ENCODE results near the gene PDE4A. TPM values are rescaled to one million over a fixed set of nuclear protein-coding genes. Genes with fewer than 3 reads are reported as not detected.

The PDE4A gene
- polyA plus RNA-seq, 1 donor: 2.2 TPM

DNA sequence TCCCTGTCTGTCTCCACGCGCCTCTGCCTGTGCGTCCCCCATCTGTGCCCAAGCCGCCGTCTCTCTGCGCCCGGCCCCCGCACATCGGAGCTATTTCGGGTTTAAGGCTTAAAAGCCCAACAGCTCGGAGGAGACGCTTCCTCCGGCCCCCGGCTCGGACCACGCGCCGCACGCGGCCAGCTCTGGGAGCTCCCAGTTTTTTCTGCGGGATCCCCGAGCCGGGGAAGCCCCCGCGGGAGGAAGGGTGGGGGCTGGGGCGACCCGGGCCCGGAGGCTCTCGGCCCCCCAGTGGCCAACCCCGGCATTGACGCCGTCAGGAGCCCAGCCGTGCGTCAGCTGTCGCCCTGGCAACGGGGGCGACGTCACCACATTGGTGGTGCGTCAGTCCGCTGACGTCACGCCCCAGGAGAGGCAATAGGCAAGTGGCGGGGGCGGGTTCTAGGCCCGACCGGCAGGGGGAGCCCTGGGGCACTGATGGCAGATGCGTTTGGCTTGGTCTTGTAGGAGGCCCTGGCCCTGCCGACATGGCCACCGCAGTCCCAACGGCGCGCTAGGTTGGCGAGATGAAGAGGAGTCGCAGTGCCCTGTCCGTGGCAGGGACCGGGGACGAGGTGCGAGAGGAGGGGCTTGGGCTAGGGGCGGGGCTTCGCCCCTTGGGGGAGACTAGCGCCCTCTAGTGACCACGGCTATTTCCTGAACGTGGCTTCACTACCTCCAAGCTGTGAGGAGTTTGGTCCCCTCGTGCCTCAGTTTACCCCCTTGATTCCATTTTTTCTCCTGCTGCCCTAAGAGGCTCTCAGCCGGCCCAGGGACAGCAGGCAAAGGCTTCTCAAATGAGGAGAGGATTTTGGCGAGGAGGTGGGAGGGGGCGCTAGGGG lies 3.7 kb upstream of the PDE4A start:
- H3K9me3 ChIP-seq (ENCODE audit: control insufficient read depth, low read depth, low read length): peaks cover 18% of the 10 kb centered on the region
- peak; percentile 61 to 71 for DNase-seq
- WGBS (ENCODE audit: insufficient coverage, low lambda C conversion rate): 20% methylated on average over 2 of the region's 67 CpGs
- H3K27ac ChIP-seq (ENCODE audit: low read length): no peak overlapping the region
- H3K27me3 ChIP-seq (ENCODE audit: control insufficient read depth, insufficient read depth, low read length): peaks cover 75% of the 10 kb centered on the region
- no peaks in the 10 kb centered on the region for H3K36me3 ChIP-seq (ENCODE audit: control insufficient read depth, insufficient read depth, low read length)
- H3K4me3 ChIP-seq (ENCODE audit: low read length): peak overlapping the region; percentile 29
- peaks cover 7% of the 10 kb centered on the region for H3K4me1 ChIP-seq (ENCODE audit: control insufficient read depth, insufficient read depth, low read length)

GRCh38 chr19:10417541-10418234 lies 2.6 kb upstream of the PDE4A start:
- peaks cover 7% of the 10 kb centered on the region for H3K4me1 ChIP-seq (ENCODE audit: control insufficient read depth, insufficient read depth, low read length)
- peaks cover 80% of the 10 kb centered on the region for H3K27me3 ChIP-seq (ENCODE audit: control insufficient read depth, insufficient read depth, low read length)
- WGBS (ENCODE audit: insufficient coverage, low lambda C conversion rate): no CpG with 5 or more reads among the region's 30 CpGs
- H3K4me3 ChIP-seq (ENCODE audit: low read length): no peak overlapping the region
- DNase-seq: no peak
- no peaks in the 10 kb centered on the region for H3K36me3 ChIP-seq (ENCODE audit: control insufficient read depth, insufficient read depth, low read length)
- H3K27ac ChIP-seq (ENCODE audit: low read length): no peak overlapping the region
- peaks cover 18% of the 10 kb centered on the region for H3K9me3 ChIP-seq (ENCODE audit: control insufficient read depth, low read depth, low read length)

DNA sequence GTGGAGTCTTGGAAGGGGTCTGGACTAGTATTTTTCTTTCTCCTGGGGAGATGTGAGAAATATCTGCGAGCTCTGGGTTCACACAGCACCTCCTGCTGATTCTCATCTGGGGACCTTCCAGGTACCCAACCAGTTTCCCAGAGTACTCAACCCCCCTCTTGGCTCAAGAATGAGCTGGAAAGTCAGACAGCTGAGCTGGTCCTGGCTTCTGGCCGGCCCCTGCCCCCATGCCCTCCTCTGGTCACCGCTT lies 2.2 kb upstream of the PDE4A start:
- DNase-seq: no peak
- Histone ChIP-seq H3K4me1 (ENCODE audit: control insufficient read depth, insufficient read depth, low read length) (peaks cover 7% of the 10 kb centered on the region), H3K36me3 (ENCODE audit: control insufficient read depth, insufficient read depth, low read length) (no peaks in the 10 kb centered on the region), H3K9me3 (ENCODE audit: control insufficient read depth, low read depth, low read length) (peaks cover 18% of the 10 kb centered on the region), H3K27ac (ENCODE audit: low read length) (no peak overlapping the region), H3K4me3 (ENCODE audit: low read length) (no peak overlapping the region), H3K27me3 (ENCODE audit: control insufficient read depth, insufficient read depth, low read length) (peaks cover 83% of the 10 kb centered on the region)
- WGBS (ENCODE audit: insufficient coverage, low lambda C conversion rate): no CpG with 5 or more reads among the region's 3 CpGs

DNA sequence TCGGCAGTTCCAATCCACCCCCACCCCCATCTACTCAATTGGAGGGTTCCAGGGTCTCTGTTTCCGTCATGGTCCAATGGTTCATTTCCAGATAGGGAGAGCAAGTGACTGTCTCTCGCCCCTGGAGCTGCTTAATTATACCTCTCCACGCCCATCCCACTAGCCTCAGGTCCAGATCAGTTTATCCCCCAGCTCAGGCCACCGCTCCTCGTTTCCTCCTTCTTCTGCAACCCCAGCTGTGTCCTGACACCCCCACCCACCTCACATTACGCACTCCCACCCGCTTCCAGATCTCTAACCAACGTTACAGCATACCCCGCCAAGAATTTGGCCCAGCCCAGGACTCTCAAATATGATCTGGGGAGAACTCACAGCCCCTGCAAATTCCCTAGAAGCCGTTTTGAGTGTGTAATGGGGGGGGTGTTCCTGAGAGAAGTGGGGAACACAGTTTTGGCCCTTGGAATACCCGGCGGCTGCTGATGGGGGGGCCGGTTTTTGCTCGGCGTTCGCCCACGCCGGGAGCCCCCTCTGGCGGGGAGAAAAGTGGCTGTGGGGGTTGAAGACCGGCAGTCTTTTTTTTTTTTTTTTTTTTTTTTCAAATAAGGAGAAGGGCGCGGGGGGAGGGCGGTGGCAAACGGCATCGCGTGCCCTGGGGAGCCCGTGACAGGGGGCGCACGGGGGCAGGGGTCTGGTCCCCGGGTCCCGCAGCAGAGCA lies 1.7 kb upstream of the PDE4A start:
- peaks cover 7% of the 10 kb centered on the region for H3K4me1 ChIP-seq (ENCODE audit: control insufficient read depth, insufficient read depth, low read length)
- H3K27me3 ChIP-seq (ENCODE audit: control insufficient read depth, insufficient read depth, low read length): peaks cover 88% of the 10 kb centered on the region
- no peaks in the 10 kb centered on the region for H3K36me3 ChIP-seq (ENCODE audit: control insufficient read depth, insufficient read depth, low read length)
- no peak overlapping the region for H3K4me3 ChIP-seq (ENCODE audit: low read length)
- 11% methylated on average over 3 of the region's 32 CpGs for WGBS (ENCODE audit: insufficient coverage, low lambda C conversion rate)
- no peak overlapping the region for H3K27ac ChIP-seq (ENCODE audit: low read length)
- peaks cover 18% of the 10 kb centered on the region for H3K9me3 ChIP-seq (ENCODE audit: control insufficient read depth, low read depth, low read length)
- no peak for DNase-seq

GRCh38 chr19:10419200-10419645 lies 1.1 kb upstream of the PDE4A start:
- Histone ChIP-seq H3K27ac (ENCODE audit: low read length) (no peak overlapping the region), H3K36me3 (ENCODE audit: control insufficient read depth, insufficient read depth, low read length) (no peaks in the 10 kb centered on the region), H3K4me3 (ENCODE audit: low read length) (no peak overlapping the region), H3K27me3 (ENCODE audit: control insufficient read depth, insufficient read depth, low read length) (peaks cover 94% of the 10 kb centered on the region), H3K9me3 (ENCODE audit: control insufficient read depth, low read depth, low read length) (peaks cover 15% of the 10 kb centered on the region), H3K4me1 (ENCODE audit: control insufficient read depth, insufficient read depth, low read length) (peaks cover 7% of the 10 kb centered on the region)
- DNase-seq: no peak
- no CpG with 5 or more reads among the region's 40 CpGs for WGBS (ENCODE audit: insufficient coverage, low lambda C conversion rate)

DNA sequence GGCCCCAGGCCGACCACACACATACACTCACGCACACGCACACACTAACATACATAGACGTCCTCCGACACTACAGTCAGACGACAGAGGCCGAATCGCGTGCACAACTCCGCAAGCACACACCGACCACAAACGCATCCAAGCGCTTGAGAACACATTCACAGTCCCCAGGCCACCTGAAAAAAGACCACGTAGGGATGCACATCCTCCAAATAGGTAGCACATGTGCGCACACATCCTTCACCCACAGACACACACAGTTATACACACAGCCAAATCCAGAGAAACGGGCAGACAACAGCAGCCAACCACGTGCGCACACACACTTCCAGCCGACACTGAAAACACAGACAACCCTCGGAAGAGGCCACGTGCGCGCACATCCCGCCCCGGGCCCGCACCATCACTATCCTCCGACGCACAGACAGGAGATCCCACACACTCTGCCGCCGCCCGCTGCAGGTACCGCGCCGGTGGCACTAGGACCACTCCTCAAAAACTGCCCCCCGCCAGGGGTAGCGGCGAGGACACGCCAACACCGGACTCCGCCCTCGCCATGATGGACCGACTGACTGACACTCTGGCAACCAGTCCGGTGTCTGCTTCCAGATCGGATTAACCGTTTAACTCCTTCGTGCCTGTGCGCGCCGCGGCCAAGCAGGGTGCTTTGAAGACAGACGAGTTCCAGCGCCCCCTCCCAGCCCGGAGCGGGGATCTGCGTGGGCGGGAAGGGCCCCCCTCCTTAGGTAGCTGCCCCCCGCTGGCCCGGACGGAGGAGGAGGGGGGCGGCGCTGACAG lies 493 bp upstream of the PDE4A start:
- WGBS (ENCODE audit: insufficient coverage, low lambda C conversion rate): no CpG with 5 or more reads among the region's 61 CpGs
- H3K4me3 ChIP-seq (ENCODE audit: low read length): no peak overlapping the region
- H3K27me3 ChIP-seq (ENCODE audit: control insufficient read depth, insufficient read depth, low read length): peaks cover 96% of the 10 kb centered on the region
- H3K27ac ChIP-seq (ENCODE audit: low read length): no peak overlapping the region
- H3K4me1 ChIP-seq (ENCODE audit: control insufficient read depth, insufficient read depth, low read length): peaks cover 7% of the 10 kb centered on the region
- peaks cover 14% of the 10 kb centered on the region for H3K9me3 ChIP-seq (ENCODE audit: control insufficient read depth, low read depth, low read length)
- H3K36me3 ChIP-seq (ENCODE audit: control insufficient read depth, insufficient read depth, low read length): no peaks in the 10 kb centered on the region
- no peak for DNase-seq

DNA sequence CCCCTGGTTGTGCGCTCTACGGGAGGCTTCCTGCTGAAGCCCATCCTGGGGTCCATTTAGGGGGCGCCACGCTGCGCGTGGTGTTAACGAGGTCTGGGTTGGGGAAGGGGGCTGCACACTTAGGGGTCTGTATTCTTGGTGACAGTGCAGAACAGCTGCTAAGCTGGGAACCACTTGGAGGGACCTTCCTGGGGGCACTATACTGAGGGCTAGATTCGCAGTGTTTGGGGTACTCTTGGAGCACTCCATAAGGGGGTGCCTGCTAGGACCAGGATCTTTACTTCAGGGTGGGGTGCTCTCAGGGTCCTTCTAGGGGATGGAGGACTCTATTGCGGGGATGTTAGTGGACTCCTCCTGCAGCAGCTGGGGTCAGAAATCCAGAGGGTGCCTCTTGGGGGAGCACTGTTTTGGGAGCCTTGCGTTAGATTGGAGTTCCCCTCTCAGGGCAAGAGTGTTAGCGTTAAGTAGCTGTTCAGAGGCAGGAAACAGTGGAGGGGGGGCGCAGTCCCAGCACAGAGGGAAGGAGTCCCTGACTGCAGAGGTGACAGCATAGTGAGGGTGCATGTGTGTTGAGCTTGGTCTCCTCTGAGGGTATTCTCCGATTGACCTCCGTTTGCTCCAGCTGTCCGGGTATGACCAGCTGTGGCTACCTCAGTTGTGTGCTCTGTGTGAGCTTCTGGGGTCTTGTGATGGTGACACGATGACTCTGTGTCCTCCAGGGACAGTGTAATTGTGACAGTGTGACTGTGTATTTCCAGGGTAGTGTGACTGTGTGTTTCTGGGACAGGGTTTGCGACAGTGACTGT lies 1.1 kb downstream of the PDE4A start:
- no peak overlapping the region for H3K27ac ChIP-seq (ENCODE audit: low read length)
- peaks cover 5% of the 10 kb centered on the region for H3K4me1 ChIP-seq (ENCODE audit: control insufficient read depth, insufficient read depth, low read length)
- no peaks in the 10 kb centered on the region for H3K36me3 ChIP-seq (ENCODE audit: control insufficient read depth, insufficient read depth, low read length)
- peaks cover 96% of the 10 kb centered on the region for H3K27me3 ChIP-seq (ENCODE audit: control insufficient read depth, insufficient read depth, low read length)
- H3K4me3 ChIP-seq (ENCODE audit: low read length): no peak overlapping the region
- WGBS (ENCODE audit: insufficient coverage, low lambda C conversion rate): no CpG with 5 or more reads among the region's 17 CpGs
- DNase-seq: no peak
- H3K9me3 ChIP-seq (ENCODE audit: control insufficient read depth, low read depth, low read length): peaks cover 13% of the 10 kb centered on the region

- WGBS (ENCODE audit: insufficient coverage, low lambda C conversion rate): no CpG with 5 or more reads among the region's 4 CpGs
- Histone ChIP-seq H3K4me3 (ENCODE audit: low read length) (no peak overlapping the region), H3K36me3 (ENCODE audit: control insufficient read depth, insufficient read depth, low read length) (no peaks in the 10 kb centered on the region), H3K27me3 (ENCODE audit: control insufficient read depth, insufficient read depth, low read length) (peaks cover 96% of the 10 kb centered on the region), H3K27ac (ENCODE audit: low read length) (no peak overlapping the region), H3K9me3 (ENCODE audit: control insufficient read depth, low read depth, low read length) (peaks cover 8% of the 10 kb centered on the region), H3K4me1 (ENCODE audit: control insufficient read depth, insufficient read depth, low read length) (no peaks in the 10 kb centered on the region)
- DNase-seq: no peak
Observed at GRCh38 chr19:10422046-10422461, 1.7 kb downstream of the PDE4A start.

DNA sequence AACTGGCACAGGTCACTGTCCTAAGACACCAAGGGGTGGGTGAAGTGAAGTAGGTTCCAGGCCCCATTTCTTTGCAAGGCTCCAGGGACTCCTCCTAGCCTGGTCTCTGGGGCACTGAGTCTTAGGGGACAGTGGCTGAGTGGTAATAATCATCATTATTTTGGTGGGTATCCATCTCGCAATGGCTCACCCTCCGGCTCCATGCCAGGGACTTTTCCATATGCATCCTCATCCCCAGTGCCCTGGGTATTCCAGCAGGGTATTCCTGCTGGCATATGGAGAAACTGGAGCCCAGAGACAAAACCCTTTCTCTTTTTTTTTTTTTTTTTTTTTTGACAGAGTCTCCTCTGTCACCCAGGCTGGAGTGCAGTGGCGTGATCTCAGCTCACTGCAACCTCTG lies 2.5 kb downstream of the PDE4A start:
- no CpG with 5 or more reads among the region's 3 CpGs for WGBS (ENCODE audit: insufficient coverage, low lambda C conversion rate)
- no peak overlapping the region for H3K4me3 ChIP-seq (ENCODE audit: low read length)
- H3K4me1 ChIP-seq (ENCODE audit: control insufficient read depth, insufficient read depth, low read length): no peaks in the 10 kb centered on the region
- no peaks in the 10 kb centered on the region for H3K36me3 ChIP-seq (ENCODE audit: control insufficient read depth, insufficient read depth, low read length)
- DNase-seq: no peak
- H3K27me3 ChIP-seq (ENCODE audit: control insufficient read depth, insufficient read depth, low read length): peaks cover 95% of the 10 kb centered on the region
- peaks cover 8% of the 10 kb centered on the region for H3K9me3 ChIP-seq (ENCODE audit: control insufficient read depth, low read depth, low read length)
- no peak overlapping the region for H3K27ac ChIP-seq (ENCODE audit: low read length)
